GM10847 (cell line): ENCODE data around the gene SLC34A2.

ENCODE experiments used
- POLR2A ChIP-seq: IDR thresholded peaks from 2 replicates; pipeline ENCODE4 v1.6.1; 2011; ENCODE audit not compliant: insufficient read length; ENCODE audit errors: extremely low read depth

SLC34A2 gene

DNA sequence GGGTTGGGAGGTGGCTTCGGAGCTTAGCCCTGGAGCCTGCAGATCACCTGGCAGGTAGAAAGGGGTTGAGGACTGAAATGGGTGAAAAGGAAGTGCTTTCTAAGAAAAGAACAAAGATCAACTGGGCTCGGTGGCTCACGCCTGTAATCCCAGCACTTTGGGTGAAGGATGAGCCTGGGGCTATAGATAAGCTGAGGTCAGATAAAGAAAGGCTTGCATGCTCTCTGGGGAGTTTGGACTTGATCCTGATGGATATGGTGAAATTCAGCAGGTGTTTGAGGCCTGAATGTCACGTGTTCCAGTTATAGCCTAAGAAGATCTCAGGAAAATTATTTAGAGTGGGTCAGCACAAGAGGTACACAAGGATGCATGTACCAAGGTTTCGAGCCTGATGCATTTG, 40.8 kb downstream of the SLC34A2 start:
- no peak for TF ChIP-seq POLR2A

DNA sequence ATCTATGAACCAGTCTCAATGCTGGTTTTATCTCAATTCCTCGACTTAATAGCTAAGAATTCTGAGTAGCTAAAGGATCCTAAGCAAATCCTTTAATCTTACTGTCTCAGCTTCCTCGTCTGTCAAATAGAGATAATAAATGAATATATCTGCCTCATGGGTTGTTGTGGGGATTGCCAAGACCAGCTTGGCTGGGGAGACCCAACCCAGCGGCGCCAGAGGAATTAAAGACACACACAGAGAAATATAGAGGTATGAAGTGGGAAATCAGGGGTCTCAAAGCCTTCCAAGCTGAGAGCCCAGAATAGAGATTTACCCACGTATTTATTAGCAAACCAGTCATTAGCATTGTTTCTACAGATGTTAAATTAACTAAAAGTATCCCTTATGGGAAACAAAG, 41.9 kb downstream of the SLC34A2 start:
- no peak for TF ChIP-seq POLR2A

DNA sequence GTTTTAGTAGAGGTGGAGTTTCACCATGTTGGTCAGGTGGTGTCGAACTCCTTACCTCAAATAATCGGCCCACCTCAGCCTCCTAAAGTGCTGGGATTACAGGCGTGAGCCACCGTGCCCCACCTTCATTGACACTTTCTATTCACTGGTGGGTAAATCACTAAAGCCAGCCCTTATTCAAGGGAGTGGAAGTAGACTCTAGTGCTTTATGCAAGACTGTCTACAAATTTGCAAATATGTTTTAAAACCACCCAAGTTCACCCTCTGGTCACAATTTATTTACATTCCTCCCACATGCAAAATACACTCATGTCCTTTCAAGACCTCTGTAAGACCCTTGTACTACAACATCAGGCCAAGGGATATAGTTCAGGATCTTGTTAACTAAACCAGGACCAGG, 45.0 kb downstream of the SLC34A2 start:
- TF ChIP-seq POLR2A: no peak

DNA sequence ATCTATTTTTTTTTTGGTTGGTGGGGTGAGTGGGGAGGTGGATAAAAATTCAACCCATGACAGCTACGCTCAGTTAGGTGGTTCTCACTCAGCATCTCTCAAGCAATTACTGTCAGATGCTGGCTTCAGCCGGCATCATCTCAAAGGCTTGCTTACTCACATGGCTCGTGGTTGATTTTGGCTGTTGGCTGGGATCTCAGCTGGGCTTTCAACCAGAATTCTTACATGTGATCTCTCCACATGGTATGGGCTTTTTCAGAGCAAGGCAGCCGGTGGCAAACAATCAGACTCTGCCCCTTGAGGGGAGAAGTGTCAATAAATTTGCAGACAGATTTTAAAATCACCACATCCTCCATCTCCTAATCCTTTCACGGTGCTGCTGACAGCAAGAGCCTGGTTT, 47.2 kb downstream of the SLC34A2 start:
- TF ChIP-seq POLR2A: no peak

DNA sequence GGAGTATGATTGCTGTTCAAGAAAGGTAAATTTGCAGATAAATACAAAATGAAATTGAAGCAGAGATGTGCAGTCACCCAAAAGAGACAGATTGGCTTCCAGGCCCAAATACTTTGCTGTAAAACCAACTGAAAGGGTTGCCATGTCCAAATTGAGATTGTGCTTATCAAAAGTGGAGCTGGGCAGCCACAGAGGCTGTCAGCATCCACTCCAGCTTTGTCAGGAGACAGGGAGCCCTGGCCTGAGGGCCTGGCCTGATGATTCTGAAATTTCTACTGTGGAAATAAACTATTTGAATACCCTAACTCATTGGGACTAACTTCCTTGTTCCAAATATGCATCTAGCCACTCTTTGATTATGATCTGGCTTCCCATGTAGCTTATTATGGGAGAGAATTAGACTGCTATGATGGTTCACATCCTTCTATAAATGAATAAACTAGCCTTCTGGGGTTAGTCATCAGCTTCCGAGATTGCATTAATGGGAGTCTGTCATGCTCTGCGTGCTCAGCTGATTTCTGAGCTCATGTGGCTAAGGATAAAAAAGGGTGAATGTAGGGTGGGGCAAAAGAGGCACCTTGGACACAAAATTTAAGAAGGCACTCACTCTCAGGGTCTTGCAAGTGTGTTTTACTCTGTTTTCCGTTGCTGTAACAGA, 48.2 kb downstream of the SLC34A2 start:
- TF ChIP-seq POLR2A: no peak

DNA sequence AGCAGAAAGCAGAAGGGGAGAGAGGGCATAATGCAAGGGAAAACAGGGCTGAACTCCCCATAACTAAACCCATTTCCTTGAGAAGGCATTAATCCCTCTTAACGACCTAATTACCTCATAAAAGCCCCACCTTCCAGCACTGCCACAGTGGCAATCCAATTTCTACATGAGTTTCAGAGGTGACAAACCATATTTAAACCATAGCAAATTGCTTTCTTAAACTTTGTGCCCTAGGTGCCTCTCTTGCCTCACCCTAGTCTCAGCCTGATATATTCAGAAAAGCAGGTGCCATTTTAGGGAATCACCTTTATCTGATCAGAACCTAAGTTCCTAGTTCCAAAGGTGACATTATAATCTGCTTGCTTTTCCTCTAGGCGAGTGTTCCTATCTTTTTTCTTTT, 48.9 kb downstream of the SLC34A2 start:
- TF ChIP-seq POLR2A: no peak

DNA sequence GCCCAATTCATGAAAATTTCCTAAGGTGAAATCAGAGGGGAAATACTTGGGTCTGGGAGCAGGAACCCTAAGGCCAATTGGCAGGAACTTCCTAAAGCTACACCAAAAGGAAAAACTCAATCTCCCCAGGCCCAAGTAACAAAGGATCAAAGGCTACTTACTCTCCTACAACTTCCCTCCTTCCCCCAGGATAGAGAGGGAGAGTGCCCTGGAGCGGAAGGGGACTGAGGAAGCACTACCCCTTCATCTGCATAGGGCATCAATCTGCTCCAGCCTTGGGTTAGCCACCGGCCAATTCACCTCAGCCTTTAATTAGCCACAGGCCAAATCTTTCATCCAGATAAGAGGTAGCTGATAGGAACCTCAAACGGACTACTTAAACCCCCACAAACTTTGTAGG, 55.0 kb downstream of the SLC34A2 start:
- TF ChIP-seq POLR2A: no peak

DNA sequence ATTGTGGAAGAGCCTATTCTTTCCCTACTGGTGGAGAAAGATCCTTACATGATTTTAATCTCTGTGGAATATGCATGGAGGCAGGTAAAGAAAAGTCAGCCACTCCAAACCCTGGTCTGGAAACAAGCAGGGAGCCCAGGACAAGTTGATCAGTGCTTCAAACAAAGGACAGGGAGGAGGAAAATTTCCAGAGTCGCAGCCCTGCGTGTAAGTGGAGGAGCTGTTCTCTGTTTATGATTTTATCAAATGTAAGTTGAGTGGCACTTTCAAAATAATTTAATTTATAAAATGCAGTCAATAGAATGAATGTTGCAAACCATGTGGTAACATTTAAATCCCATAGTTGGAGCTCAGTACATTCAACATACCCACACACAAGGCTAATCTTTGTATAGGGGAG, 57.0 kb downstream of the SLC34A2 start:
- no peak for TF ChIP-seq POLR2A

DNA sequence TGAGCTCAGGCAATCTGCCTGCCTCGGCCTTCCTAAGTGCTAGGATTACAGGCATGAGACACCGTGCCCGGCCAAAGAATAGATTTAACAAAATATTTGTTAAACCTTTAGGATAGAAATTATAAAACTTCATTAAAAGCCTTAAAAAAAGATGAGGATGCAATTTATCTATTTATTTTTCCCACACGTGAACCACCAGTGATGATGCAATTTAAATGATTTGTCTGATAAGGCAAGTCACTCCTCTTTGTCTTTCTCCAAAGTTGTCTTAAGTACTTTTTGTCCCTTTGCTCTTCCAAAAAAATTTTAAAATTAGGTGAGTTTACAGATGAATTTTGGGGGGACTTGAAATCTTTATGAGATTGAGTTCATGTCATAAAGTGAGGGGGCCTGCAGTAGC, 58.2 kb downstream of the SLC34A2 start:
- TF ChIP-seq POLR2A: no peak

DNA sequence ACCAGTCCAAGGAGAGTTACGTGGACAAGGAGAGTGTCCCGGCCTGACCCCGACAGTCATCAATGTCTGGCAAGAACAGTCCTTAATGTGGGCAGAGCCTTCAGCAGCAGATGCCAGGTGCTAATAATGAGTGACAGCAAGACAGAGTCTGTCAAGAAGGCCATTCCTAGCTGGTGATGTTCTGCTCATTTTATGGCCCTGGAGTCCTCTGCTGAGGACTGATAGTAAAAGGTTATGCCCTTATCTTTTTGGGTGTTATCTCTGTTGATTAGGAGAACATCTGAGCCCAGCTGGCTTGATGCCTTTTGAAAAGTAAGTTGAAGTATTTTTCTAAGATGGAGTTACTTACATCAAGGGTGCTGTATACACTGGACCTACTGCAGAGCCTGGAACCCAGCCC, 67.3 kb downstream of the SLC34A2 start:
- TF ChIP-seq POLR2A: no peak

DNA sequence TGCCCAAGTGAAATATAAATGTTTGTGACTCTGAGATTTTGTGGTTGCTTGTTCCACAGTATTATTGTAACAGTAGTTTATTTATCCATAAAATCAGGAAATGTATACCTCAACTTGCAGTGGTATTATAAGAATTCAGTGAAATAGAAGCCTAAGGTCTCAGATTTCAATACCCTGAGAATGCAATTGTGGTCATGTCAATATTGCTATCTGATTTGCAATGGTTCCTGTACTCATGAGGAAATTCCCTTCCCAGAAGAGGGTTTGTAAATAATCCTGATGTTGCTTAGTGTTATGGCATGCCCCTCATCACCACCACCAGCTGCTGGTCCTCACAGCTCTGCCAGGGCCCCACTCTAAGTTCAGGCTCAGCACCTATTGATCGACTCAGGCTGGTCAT, 67.8 kb downstream of the SLC34A2 start:
- no peak for TF ChIP-seq POLR2A

DNA sequence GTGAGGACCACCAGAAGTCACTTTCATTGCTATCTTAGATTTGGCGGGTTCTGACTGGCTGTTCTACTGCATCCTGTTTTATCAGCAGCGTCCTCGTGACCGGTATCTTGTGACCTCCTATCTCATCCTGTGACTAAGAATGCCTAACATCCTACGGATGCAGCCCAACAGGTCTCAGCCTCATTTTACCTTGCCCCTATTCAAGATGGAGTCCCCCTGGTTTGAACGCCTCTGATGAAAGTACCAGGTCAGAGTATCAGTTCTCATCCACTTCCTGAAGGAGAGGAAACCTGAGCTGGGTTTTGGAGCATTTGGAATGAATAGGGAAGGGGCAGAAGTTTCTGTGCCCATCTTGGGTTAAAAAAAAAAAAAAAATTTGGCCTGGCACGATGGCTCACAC, 70.2 kb downstream of the SLC34A2 start:
- no peak for TF ChIP-seq POLR2A

DNA sequence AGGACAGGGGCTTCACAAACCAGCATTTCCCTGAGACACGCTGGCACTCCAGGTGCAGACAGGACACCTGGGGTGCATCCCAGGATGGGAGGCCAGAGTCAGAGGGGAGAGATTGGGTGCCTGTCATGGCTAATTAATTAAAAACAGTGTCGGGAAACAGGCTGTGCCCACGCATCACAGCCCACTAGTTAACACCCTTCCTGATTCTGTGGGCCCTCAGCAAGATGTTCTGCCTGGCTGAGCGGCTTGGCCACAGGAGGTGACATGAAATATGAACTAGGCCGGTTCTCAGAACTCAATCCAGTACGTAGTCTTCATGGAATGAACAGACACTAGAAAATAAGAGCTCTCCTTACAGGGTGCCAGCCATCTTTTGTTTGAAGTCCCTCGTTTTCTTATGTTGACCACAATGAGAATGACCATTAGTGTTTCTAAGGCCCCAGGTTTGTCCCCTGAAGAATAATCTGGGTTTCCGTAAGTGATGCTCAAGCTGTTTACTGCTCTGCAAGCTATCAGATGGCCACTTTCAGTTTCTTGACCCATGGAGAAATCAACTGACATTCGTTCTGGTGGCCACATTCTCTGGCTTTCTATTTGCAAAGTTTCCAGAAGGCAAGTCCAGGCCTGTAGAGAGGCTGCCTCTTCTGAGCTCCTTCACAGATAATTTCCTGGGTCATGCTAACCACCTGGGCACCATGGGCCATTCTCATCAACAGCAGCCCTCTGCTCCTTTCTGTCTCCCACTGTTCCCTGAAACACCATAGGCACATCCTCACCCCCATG, 72.3 kb downstream of the SLC34A2 start:
- no peak for TF ChIP-seq POLR2A
